SK-N-MC (cell line): ENCODE measurements around the gene SH2D1A.

Source experiments
- EZH2 ChIP-seq: fragments of 200-600 bp; sonication (generic); IDR thresholded peaks from one replicate; pipeline ENCODE4 v1.6.1; 2017; ENCODE audit warnings: antibody characterized with exemption
- POLR2AphosphoS5 ChIP-seq: IDR thresholded peaks from 2 replicates; pipeline ENCODE4 v1.6.1; 2012; ENCODE audit warnings: mild to moderate bottlenecking, low read depth, low read length, borderline replicate concordance

GRCh38 chrX:124362761-124363160 is 16.4 kb downstream of the SH2D1A start:
- TF ChIP-seq POLR2AphosphoS5 (no peak), EZH2 (no peak)
